HG02970 (cell line): ENCODE results near the gene PSRC1.
"Not testable (repeated sequence)": the region's sequence is repeated elsewhere in the genome, so short reads cannot be mapped to it uniquely, and the experiment has no call there.

Experiments
- ATAC-seq: cut with Tn5 transposase; IDR thresholded peaks from one replicate; pipeline ENCODE4 v1.9.1; 2021; ENCODE audit warnings: mild to moderate bottlenecking, moderate library complexity, moderate number of reproducible peaks; ENCODE audit not compliant: unreplicated experiment, low FRiP score

The PSRC1 gene

DNA sequence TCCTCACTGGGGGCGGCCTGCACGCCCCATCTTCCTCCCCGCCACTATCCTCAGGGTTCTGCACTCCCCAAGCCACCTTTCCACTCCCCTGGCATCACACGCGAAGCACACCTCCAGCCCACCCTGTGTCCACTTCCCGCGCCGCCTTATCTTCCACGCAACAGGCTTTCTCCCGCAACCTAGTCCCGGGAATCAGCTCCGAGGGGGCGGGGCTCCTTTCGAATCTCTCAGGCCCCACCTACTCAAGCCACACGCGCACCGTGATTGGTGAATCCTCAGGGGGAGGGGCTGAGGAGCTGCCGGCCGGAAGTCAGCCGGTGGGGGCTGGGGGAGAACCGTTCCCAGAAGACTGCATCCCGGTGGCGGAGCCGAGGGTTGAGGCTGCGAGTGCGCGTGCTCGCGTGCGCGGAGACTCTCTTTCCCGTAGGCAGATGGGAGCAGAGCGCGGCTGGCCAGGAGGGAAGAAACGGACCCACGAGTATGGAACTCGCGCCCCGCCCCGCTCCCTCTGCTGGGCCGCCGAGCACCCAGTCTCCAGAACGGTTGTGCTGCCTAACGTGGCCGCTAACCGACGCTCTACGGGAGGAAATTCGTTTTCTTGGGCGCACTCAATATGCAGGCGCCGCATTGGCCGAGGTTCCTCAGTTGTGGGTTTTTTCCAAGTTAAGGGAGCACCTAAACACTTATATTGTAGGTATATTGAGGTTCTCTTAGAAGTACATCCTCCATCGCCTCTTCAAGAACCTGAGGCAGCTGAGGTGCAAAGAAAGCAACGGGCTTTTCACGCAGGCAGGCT is at the start of gene PSRC1:
PSRC1 (minus strand) TSS at position 194 of the 796 bp plus-strand sequence.
- ATAC-seq, result peak; percentile 82

DNA sequence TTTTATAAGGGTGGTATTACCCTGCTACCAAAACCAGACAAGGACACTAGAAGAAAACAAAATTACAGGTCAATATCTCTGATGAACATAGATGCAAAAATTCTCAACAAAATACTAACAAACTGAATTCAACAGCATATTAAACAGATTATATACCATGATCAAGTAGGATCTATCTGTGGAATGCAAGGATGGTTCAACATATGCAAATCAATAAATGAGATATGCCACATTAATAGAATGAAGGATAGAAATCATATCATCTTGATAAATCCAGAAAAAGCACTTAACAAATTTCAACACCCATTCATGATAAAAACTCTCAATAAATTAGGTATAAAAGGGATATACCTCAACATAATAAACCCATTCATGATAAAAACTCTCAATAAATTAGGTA is 48.2 kb upstream of the PSRC1 start:
- ATAC-seq, result no peak

DNA sequence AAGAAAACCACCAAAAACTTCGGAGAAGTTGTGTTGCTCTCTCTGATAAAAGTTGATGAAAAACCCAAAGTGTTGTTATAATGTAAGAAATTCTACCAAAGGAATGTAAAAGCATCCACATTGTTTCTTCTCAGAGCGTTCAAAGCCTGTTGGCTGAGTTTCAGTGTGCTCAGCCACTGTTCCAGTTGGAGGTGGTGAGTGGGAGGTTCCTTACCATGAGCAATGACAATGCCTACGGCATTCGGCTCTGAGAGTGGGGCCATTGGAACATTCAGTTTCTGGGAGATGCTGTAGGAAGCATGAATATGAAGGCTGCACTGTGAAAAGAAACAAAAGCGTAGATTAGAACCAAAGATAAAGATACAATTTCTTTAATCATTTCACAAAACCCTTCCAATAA is 44.3 kb upstream of the PSRC1 start:
- no peak for ATAC-seq

DNA sequence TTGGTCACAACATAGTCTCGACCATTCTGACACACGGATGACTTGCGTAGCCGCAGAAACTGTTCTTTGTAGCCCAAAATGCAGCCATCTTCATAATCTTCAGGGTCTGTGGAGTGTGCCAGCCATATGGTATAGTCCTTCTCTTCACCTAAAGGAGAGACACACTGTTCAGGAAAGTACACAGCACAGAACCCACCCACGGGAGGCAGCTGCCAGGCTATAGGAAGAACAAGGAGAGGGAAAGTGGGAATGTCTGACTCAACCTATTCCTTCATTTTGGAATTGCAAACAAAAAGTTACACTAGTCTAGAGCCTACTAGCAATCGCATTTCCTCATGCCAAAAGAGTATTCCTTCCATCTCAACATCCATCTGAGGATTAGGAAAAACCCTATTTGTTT is 40.0 kb upstream of the PSRC1 start:
- ATAC-seq, result no peak

DNA sequence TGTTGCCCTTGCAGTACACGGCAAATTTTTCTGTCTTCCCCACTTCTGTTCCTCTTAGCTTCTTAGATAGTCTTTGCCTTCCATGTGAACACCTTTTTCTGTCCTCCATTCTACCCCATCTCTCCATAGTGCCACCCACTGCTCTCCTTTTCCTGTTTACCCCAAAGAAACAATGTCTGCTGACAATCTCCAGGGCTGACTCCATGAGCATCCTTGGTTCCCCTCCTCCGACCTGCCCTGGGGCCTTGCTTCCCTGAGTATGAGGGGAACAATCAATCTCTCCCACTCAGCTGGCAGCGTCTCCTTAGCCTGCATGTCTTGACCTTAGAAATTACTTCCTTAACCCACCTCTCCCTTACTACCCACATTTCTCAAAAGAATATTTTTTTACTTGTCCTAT is 36.2 kb upstream of the PSRC1 start:
- ATAC-seq, result no peak

DNA sequence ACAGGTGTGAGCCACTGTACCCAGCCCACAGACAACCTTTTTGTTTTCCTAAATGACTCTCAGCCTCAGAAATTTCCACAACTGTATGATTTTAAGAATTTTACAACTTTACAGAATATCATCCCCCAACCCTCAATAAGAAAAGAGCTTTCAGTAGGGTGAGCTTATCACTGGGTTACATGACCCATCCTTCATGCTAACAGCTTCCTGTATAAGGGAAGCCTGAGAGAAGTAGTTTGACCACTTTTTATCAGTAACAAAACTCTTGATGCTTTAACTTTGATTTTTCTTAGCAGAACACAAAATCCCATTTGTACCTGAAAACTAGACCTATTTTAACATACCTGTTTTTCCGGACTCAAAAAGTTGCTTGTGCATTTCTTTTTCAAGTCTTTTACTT is 33.6 kb upstream of the PSRC1 start:
- no peak for ATAC-seq

DNA sequence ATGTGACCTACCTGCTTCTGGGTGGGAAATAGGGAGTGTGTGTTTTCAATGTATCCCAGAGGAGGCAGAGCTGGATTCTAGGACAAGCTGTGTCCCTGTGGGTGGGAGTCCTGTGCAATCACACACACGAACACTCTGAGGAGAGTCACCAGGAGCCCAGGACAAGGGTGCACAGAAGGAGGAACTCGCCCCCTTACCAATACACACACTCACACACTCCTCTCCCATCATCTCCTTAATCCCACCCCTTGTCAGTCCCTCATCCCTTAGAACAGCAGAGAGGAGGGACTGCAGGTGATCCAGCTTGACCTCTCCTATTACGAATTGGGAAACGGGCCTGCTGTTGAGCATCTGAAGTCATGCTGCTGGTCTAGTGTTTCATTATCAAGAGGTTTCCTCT is 32.3 kb upstream of the PSRC1 start:
- no peak for ATAC-seq

DNA sequence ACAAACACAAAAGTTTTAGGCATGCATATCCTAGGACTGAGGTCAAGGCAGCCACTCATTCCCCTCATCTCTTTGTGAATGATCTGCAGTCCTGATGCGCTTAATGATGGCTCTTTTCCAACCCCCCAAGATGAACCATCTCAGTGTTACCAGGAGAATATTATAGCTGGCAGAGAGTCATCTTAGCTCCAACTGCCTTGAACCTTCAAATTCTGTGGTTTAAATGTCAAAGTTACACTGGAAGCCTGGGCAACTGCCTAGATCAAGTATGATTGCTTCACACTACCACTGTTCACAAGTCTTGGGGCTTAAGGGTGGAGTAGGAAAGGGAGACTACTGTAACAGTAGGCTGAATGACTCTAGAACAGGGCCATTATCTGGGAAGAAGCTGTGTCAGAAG is 31.9 kb upstream of the PSRC1 start:
- no peak for ATAC-seq

DNA sequence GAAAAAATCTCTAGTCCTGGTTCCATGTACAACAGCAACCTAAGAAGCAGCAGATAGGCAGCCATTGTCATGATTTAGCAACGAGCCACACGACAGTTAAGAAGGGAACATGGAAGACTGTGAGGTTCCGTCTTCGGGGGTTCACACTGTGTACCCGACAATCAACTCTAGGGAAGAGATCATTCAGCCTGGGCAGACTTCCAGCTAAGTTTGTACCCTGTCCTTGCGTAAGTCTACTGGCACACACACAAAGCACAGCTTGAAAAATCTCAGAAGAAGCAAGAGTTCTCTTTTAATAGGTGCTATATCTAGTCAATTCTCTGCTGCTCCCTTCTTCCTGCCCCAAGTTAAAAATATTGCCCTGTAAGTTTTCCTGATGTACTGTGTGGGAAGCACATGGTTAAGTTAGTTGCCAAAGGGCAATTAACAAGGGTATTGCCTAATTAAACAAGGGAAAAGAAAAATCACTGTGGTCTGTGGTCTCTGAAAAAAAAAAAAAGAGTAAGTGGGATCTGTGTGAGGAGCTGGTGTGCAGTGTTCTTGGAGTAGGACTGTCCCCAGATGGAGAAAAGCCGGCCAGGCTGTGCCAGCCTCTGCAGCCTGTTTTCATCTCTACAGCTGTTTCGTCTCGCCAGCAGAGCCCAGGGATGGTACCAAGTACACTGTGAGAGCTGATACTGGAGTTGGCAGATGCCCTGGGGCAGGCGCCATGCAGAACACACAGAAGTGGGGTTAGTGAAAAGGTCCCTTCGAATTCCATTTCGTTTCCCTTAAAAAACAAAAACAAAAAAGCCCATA is 30.2 kb upstream of the PSRC1 start:
- ATAC-seq, result no peak

DNA sequence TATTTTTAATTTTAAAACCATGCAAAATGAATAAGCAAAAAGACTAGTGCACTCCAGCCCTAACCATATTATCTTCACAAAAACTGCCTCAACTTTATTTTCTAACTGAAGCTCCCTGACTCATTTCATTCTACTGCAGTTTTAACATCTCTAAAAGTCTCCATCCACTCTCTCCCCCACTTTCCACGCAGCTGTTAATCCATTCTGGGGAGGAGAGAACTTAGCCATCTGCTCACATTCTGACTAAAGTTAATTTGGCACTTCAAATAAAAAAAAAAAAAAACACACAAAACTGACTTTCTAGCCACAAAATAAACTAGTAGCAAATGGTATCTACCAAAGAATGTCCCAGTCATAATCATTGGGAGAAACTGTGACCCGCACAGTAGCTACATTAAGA is 29.3 kb upstream of the PSRC1 start:
- ATAC-seq, result no peak

DNA sequence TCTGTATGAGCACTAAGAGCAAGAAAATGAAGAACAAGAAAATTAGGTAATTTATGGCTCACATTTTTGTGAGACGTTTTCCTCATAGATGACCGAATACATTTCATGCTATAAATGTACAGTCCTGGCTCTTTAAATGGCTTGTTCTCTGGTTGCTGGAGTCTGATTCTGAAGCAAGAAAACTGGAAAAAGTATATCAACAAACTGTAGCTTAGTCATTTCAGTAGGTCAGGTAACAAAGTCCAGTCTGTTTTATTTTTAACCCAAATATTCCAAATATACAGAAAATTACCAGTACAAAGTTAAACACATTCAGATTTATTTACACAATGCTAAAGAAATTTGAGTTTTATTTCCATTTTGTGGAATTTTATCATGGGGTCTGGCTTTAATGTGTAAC is 26.4 kb upstream of the PSRC1 start:
- no peak for ATAC-seq

DNA sequence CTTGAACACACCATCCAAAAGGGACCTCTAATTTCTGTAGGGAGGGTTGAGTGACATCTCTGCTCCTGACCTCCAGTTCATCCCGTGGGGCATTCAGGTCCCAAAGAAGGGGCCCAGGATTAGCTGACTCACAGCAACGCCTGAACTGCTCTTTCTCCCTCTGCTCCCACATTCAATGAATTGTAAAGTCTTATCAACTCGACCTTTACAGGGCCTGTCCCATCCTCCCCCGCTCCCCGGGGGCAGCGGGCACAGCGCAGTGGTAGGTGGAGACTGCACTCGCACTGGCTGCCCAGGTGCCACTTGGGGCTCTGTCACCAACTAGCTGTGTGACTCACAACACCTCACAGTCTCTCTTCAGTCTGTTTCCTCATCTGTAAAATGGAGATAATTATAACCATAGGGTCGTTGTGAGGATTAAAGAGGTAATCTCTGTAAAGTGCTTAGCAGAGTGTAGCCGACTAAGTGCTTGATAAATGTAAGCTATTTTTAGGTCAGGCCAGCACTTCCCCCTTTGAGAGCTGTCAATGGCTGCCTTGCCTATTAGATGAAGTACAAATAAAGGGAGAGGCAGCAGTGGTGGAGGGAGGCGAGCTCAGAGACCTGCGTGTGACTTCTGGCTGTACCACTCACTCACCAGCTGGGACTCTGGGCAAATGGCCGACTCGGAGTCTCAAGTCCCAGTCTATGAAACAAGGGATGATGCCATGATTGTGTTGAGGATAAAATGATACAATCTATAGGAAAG is 24.5 kb upstream of the PSRC1 start:
- no peak for ATAC-seq

DNA sequence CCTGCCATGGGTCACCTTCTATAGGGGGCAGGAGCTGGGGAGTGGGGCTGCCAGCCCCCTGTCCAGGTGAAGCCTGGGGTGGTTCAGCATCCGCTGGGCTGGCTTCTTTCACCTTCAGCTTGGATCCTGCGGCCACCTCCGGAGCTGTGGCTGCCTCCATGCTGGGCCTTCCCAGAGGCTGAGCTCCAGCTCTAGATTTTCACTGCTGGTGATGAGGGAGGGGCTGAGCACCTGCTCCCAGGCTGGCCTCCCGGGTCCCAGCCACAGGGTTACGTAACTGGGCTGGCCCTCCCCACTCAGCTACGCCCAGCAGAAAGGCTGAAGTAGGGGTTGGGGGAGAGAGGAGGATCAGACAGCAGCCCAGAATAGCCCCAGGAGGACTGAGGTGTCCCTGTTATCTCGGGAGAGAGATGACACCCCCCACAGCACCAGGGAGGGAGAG is 23.9 kb upstream of the PSRC1 start, which contains the start of gene MYBPHL:
MYBPHL (minus strand) TSS at position 180 of the 442 bp plus-strand sequence; CDS start at position 160, 20 bp downstream.
- ATAC-seq, result no peak

DNA sequence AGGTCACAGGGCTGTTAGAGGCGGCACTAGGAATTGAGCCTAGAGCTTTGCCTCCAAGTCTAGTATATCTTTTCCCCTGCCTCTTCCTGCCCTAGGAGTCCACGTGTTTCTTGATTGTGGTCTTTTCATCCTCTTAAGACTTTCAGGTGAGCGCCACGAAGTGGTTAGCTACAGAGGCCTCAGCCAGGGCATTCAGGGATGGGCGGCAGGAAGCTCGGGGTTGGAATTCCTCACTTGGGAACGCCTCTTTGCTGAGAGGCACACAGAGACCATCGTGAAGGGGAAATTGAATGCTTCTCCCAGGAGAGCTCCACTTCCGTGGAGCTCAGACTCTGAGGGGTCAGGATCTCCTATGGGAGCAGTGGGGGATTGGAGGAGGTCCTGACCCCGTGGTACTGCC is 23.0 kb upstream of the PSRC1 start:
- not testable (repeated sequence) for ATAC-seq

DNA sequence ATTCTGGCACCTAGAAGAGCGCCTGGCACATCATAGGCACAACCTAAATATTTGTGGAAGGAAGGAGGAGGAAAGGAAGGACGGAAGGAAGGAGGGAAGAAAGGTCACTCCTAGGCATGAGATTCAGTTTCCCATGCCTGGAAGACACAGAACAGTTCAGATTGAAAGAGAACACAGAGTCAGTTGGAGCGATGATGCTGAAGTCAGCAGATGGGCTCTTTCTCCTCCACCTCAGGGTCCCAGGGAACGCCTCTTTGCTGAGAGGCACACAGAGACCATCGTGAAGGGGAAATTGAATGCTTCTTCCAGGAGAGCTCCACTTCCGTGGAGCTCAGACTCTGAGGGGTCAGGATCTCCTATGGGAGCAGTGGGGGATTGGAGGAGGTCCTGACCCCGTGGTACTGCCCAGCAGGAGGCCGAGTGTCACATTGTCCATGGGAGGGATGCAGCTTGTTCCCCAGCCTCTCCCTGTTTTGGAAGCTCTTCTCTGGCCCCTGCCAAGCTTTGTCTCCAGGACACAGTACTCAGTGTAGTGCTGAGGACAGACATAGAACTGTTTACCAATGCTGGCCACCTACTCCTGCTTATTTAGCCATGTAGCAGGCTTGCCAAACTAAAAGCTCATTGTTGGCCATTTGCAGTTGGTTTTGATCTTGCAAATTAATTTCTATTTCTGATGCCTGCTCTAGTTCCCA is 21.4 kb upstream of the PSRC1 start:
- no peak for ATAC-seq

DNA sequence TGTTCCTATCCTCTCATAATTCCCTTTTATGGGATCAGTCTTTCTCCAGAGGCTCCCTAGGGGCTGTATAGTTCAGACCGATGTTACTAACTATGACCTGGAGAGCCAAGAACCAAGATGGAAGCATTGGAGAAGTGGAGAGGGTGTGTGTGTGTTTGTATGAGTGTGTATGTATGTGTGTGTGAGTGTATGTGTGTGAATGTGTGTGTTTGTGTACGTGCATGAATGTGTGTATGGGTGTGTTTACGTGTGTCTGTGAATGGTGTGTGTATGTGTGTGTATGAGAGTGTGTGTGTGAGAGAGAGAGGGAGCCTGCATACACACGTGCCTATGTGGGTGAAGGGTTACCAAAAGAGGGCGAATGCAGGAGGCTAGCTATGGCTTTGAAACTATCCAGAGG is 18.9 kb upstream of the PSRC1 start:
- ATAC-seq, result no peak

DNA sequence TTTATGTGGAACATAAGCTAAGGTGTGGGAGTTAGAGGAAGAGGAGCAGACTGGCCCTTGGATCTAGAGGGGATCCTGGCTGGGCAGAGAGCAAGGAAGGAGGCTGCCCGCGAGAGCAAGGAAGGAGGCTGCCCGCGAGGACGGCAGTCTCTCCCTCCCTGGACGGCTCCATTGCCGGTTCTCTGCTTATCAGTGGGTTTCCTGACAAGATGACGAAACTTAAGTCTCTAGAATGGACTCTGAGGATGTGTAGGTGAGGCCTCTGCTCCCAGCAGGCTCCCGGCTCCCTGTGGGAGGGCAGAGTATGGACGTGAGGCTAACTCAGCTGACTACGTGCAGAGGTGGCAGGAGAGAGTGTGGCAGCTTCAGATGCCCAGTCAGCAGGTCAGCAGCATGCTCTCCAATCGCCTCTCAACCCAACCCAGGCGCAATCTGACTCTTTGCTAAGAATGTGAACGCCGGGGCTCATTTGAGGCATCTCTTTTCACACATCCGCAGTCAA is 17.8 kb upstream of the PSRC1 start:
- no peak for ATAC-seq

DNA sequence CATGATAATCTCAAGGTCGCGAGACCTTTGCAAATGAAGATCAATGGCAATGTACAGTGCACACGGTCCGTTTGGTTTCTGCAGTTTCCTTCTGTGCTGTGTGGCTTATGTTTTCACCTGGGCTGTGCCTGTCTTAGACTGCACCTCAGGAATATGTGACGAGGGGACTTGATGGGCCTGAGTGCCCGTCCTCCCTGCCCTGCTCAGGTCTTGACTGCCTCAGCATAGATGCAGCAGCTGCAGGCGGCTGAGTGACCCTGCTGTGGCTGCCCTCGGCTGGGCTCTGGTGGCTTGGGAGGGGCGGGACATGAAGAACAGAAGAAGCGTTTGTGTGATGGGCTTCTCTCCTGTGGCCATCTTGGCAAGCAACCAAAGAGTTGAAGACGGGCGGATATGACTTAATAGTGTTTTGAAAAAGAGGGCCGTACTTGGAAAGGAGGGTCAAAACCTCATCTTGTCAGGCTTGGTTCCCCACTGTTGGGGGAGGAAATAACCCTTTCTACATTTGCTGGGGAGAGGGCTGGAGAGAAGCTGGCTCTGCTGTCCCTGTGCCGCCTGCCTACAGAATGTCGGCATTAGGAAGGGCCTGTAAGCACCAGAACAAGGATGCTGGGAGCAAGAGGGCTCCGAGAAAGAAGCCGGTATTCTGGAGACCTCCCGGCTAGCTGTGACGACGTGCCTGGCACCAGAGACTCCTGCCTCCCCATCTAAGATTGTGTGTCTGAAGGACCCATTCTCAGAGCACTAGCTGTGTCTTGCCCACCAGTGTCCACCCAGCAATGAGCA is 16.8 kb upstream of the PSRC1 start:
- ATAC-seq, result no peak
